ENCODE results near the gene SLC22A8. TPM values are rescaled to one million over a fixed set of nuclear protein-coding genes. Genes with fewer than 3 reads are reported as not detected.

Gene SLC22A8
- total RNA-seq, 1 donor from 2014 or later: not detected

DNA sequence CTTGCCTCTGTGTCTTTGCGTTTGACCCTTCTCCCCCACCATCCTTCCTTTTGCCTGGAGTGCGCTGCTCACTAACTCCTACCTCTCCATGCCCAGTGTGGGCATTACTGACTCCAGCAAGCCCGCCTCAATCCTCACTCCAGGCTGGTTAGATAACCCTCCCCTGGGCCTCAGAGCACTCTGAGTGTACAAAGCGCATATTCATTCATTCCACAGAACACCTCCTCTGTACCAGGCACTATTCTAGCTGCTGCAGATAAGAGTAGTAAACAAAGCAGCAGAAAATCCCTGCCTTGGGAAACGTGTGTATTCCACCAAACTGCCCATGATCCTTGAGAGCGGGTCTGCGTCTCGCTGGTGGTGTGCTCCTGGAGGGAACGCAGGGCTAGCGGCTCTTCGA is 3.2 kb downstream of the SLC22A8 start:
- no peak overlapping the region for H3K4me3 Mint-ChIP-seq
- H3K9me3 Mint-ChIP-seq: no peaks in the 10 kb centered on the region
- no peak overlapping the region for H3K27ac Mint-ChIP-seq
- no peak for DNase-seq
- no peaks in the 10 kb centered on the region for H3K4me1 Mint-ChIP-seq
- intact Hi-C loops (cut with micrococcal nuclease): no loop called here
- H3K36me3 Mint-ChIP-seq (ENCODE audit: low read depth): no peaks in the 10 kb centered on the region
- H3K27me3 Mint-ChIP-seq: no peaks in the 10 kb centered on the region

DNA sequence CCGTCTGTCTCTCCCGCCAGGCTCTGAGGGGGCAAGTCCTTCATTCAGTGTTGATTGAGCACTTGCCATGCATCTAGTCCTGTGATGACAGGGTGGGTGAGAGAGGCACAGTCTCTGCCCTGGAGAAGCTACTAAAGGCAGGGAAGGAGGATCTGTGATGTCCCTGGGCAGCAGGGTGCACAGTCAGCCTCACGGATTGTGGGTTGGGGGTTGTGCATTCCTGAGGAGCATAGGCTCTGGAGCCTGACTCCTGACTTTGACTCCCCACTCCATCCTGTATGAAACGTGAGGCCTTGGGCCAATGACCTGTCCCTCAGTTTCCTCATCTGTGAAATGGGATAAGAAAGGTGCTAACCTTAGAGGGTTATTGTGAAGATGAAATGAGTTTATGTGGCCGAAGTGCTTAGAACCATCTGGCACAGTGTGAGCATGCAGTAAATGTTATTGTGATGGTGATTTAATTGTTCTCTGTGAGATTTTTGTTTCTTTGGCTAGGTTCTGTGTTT is 4.7 kb downstream of the SLC22A8 start:
- Mint-ChIP-seq H3K4me1 (no peaks in the 10 kb centered on the region), H3K27ac (no peak overlapping the region)
- intact Hi-C loops (cut with micrococcal nuclease): no loop called here

GRCh38 chr11:63007920-63008319 is 7.7 kb downstream of the SLC22A8 start:
- Mint-ChIP-seq H3K27ac (no peak overlapping the region), H3K27me3 (peaks cover 16% of the 10 kb centered on the region), H3K4me1 (no peaks in the 10 kb centered on the region), H3K4me3 (no peak overlapping the region), H3K36me3 (ENCODE audit: low read depth) (no peaks in the 10 kb centered on the region), H3K9me3 (no peaks in the 10 kb centered on the region)
- DNase-seq: no peak
- intact Hi-C loops (cut with micrococcal nuclease): no loop called here

More for the DNA sequence above, 4.7 kb downstream of the SLC22A8 start:
- Mint-ChIP-seq H3K36me3 (ENCODE audit: low read depth) (no peaks in the 10 kb centered on the region), H3K4me3 (no peak overlapping the region), H3K9me3 (no peaks in the 10 kb centered on the region), H3K27me3 (peaks cover 2% of the 10 kb centered on the region)
- DNase-seq: no peak

DNA sequence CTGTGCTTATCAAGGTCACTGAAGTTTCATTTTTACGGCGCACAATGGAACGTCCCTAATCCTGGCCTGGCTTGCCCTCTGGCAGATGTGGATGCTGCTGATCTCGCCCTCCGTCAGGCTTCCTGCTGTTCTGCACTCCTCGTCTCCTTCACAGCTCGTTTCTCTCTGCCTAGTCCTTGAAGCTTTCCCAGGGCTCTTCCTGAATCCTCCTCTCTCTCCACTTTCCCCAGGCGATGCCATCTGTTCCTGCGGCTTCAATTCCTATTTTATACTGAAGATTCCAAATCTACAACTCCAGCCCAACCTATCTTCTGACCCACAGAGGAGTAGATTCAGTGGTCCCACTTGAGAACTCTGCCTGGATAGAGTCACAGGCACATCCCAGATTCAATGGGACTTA is 14.2 kb downstream of the SLC22A8 start:
- Mint-ChIP-seq H3K36me3 (ENCODE audit: low read depth) (no peaks in the 10 kb centered on the region), H3K9me3 (no peaks in the 10 kb centered on the region), H3K4me1 (no peaks in the 10 kb centered on the region), H3K4me3 (no peak overlapping the region), H3K27ac (no peak overlapping the region), H3K27me3 (peaks cover 18% of the 10 kb centered on the region)
- no peak for DNase-seq
- intact Hi-C loops (cut with micrococcal nuclease): no loop called here

DNA sequence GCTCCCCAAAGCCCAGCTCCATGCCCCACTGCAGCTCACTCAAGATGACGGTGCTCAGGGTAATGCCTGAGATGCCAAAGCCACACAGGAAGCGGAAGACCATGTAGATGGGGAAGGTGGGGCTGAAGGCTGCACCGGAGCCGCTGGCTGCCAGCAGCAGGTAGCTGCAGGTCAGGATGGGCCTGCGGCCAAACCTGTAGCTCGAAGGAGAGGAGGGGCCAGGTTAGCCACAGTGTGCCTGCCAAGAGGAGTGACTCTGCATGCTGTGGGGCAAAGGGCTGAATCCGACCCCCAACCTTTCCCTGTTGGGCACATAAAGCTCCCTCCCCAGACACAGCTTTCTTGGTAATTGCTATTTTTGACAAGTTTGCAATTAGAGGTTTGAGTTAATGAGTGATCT is 16.0 kb downstream of the SLC22A8 start:
- H3K4me1 Mint-ChIP-seq: no peaks in the 10 kb centered on the region
- intact Hi-C loops (cut with micrococcal nuclease): no loop called here
- no peaks in the 10 kb centered on the region for H3K36me3 Mint-ChIP-seq (ENCODE audit: low read depth)
- H3K4me3 Mint-ChIP-seq: no peak overlapping the region
- H3K27me3 Mint-ChIP-seq: peaks cover 10% of the 10 kb centered on the region
- no peak overlapping the region for H3K27ac Mint-ChIP-seq
- H3K9me3 Mint-ChIP-seq: no peaks in the 10 kb centered on the region
- no peak for DNase-seq

GRCh38 chr11:62999156-62999555 is 16.5 kb downstream of the SLC22A8 start:
- Mint-ChIP-seq H3K4me3 (no peak overlapping the region), H3K9me3 (no peaks in the 10 kb centered on the region)

DNA sequence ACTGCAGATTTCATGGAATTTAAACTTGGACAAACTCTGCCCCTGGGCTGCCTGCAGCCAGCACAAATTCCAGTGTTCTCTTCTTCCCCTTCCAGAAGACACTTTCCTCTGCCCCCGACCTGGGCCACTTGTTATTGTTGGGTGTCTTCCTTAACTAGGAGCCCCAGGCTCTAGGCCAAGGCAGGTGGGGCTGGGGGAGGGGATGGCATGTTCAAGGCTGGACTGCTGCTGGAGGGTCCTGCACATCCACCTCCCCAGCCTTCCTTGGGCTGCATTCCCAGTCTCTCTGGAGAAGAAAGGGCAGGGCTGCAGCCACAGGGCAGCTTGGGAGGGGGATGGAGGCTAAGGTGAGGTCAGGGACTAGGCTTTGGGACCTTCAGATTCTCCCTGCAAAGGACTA is 19.4 kb downstream of the SLC22A8 start:
- no peak overlapping the region for H3K27ac Mint-ChIP-seq
- no peak for DNase-seq
- H3K9me3 Mint-ChIP-seq: no peaks in the 10 kb centered on the region
- no peaks in the 10 kb centered on the region for H3K27me3 Mint-ChIP-seq
- intact Hi-C loops (cut with micrococcal nuclease): no loop called here
- H3K36me3 Mint-ChIP-seq (ENCODE audit: low read depth): no peaks in the 10 kb centered on the region
- no peaks in the 10 kb centered on the region for H3K4me1 Mint-ChIP-seq
- H3K4me3 Mint-ChIP-seq: no peak overlapping the region

More at GRCh38 chr11:62999156-62999555, 16.5 kb downstream of the SLC22A8 start:
- DNase-seq: no peak
- H3K36me3 Mint-ChIP-seq (ENCODE audit: low read depth): no peaks in the 10 kb centered on the region
- peaks cover 5% of the 10 kb centered on the region for H3K27me3 Mint-ChIP-seq
- no peaks in the 10 kb centered on the region for H3K4me1 Mint-ChIP-seq
- intact Hi-C loops (cut with micrococcal nuclease): no loop called here
- no peak overlapping the region for H3K27ac Mint-ChIP-seq

DNA sequence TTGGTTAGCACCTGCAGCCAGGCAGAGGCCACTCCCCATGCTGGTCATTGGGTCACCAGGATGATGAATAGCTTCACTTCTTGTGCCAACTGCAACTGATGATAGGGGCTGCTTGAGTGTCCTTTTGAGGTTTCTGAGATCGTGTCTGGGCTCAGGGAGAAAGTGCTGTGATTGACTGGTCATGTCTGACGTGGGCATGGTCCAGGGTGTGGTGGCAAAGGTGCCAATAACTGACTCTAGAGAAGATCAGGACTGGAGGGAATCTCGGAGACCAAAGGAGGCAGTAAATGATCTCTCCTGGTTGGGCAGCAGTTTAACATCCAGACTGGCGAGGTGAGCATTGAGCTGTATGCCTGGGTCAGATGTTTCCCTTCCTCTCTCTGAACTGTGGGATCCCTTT is 20.9 kb downstream of the SLC22A8 start:
- Mint-ChIP-seq H3K36me3 (ENCODE audit: low read depth) (no peaks in the 10 kb centered on the region), H3K27me3 (no peaks in the 10 kb centered on the region), H3K4me1 (no peaks in the 10 kb centered on the region), H3K4me3 (no peak overlapping the region), H3K27ac (no peak overlapping the region), H3K9me3 (no peaks in the 10 kb centered on the region)
- intact Hi-C loops (cut with micrococcal nuclease): no loop called here
- no peak for DNase-seq

DNA sequence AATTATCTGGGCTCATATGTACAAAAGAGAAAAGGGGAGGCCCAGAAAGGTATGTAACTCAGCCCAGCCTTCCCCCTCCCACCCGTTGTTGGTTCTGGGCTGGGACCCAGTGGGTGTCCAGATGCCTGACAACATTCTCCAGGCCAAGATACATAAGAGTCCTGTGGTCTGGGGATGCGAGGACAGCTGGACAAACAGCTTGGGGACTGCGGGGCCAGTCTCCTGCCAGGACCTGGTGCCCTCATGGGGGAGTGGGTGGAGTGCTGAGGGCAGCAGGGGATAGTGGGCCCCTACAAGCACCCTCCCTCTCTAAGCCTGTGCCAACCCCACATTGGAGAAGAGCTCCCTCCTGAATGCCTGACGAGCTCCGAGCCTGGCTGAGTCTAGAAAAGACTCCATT is 27.4 kb downstream of the SLC22A8 start:
- H3K9me3 Mint-ChIP-seq: no peaks in the 10 kb centered on the region
- DNase-seq: no peak
- H3K27ac Mint-ChIP-seq: no peak overlapping the region
- H3K4me3 Mint-ChIP-seq: no peak overlapping the region
- peaks cover 6% of the 10 kb centered on the region for H3K27me3 Mint-ChIP-seq
- H3K4me1 Mint-ChIP-seq: no peaks in the 10 kb centered on the region
- intact Hi-C loops (cut with micrococcal nuclease): no loop called here
- no peaks in the 10 kb centered on the region for H3K36me3 Mint-ChIP-seq (ENCODE audit: low read depth)

DNA sequence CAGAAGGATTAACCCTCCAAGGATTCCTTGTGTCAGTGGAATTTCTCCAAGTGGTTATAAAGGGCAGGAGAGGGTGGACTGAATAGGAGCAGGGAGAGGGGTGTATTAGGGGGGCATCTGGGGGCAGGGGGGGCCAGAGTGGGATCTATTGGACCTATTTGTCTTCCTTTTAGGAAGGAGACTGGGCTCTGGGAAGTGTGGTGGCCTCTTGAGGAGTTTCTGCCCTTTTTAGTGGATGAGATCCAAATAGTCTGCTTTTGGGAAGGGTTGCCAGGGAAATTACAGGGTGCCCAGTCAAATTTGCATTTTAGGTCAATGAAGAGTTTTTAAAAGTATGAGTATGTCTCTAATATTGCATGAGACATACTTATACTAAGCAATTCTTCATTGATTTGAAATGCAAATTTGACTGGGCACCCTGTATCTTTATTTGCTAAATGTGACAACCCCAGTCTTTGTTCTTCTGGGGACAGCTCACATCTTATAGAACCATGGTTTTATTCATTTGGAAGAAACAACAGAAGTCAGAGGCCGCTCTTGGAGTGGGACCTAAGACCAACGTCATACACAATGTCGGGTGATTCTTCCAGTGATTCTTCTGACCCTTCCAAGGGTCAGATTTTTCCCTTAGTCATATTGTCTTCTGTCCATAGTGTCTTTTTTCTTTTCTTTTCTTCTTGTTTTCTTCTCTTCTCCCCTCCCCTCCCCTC is 30.4 kb downstream of the SLC22A8 start:
- no peak overlapping the region for H3K4me3 Mint-ChIP-seq
- H3K27ac Mint-ChIP-seq: no peak overlapping the region
- H3K36me3 Mint-ChIP-seq (ENCODE audit: low read depth): no peaks in the 10 kb centered on the region
- no peaks in the 10 kb centered on the region for H3K4me1 Mint-ChIP-seq
- intact Hi-C loops (cut with micrococcal nuclease): no loop called here
- DNase-seq: no peak
- peaks cover 6% of the 10 kb centered on the region for H3K27me3 Mint-ChIP-seq
- no peaks in the 10 kb centered on the region for H3K9me3 Mint-ChIP-seq

DNA sequence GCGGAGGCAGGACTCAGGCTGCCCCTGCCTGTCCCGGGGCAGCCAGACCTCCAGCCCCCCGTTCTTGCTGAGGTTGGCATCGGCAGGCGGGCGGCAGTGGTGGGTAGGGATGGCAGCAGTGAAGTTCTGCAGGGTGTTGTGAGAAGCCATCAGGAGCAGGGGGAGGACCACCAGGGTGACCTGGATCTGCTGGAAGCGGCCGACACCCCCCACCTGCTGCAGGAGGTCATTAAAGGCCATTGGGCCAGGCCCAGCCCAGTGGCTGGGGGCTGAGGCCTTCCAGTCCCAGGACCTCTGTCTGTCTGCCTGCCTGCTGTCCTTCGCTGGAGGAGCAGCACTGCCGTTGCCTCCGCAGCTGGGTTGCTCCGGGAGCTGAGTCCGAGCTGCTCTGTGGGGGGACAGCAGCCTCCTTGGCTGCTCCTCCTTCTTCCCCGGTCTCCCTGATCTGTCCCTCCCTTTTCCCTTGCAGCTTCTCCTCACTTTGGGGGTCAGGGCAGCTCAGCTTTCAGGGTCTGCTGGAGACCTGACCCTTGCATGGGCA is 31.1 kb downstream of the SLC22A8 start, which contains the start of gene SLC22A6:
Gene SLC22A6, minus strand, starts transcription at position 517 of the 541 bp plus-strand sequence. Its CDS starts 277 bp downstream, at position 240.
- Mint-ChIP-seq H3K4me1 (no peaks in the 10 kb centered on the region), H3K27me3 (peaks cover 6% of the 10 kb centered on the region), H3K27ac (no peak within 1 kb of the TSS), H3K4me3 (no peak within 1 kb of the TSS), H3K9me3 (no peaks in the 10 kb centered on the region), H3K36me3 (ENCODE audit: low read depth) (no peaks in the 10 kb centered on the region)
- no peak for DNase-seq
- intact Hi-C loops (cut with micrococcal nuclease): no loop called here

DNA sequence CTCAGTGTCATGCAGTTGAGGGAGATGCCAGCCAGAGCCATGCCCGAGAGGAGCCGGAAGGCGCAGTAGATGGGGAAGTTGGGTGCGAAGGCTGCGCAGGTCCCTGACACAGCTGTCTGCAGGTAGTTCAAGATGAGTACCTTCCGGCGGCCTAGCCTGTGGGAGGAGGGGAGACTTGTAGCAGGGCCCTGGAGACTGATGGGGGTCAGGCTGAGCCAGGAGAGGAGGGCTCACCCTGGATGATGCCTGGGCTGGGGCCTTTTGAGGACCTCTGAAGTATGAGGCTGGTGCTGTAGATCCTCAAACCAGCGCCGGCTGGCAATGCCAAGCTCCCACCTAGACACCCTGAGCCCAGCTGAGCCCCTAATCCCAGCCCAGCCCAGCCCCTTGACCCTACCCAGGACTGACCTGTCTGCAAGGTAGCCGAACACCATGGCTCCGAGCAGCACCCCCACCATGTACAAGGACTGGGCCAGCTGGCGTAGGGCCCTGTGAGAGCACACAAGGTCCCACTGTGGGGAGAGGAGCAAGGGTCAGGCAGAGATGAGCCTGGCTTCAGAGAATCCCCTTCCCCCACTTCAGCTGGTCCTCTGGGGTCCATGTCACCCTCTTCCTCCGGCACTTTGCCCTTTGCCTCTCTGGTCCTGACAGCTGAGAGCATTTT is 32.0 kb downstream of the SLC22A8 start:
- no peak for DNase-seq
- Mint-ChIP-seq H3K27ac (no peak overlapping the region), H3K4me3 (no peak overlapping the region), H3K4me1 (no peaks in the 10 kb centered on the region), H3K36me3 (ENCODE audit: low read depth) (no peaks in the 10 kb centered on the region), H3K9me3 (no peaks in the 10 kb centered on the region), H3K27me3 (peaks cover 6% of the 10 kb centered on the region)
- intact Hi-C loops (cut with micrococcal nuclease): no loop called here

- Mint-ChIP-seq H3K27ac (no peak overlapping the region), H3K4me1 (no peaks in the 10 kb centered on the region), H3K9me3 (no peaks in the 10 kb centered on the region), H3K36me3 (ENCODE audit: low read depth) (no peaks in the 10 kb centered on the region), H3K27me3 (peaks cover 6% of the 10 kb centered on the region), H3K4me3 (no peak overlapping the region)
- DNase-seq: no peak
- intact Hi-C loops (cut with micrococcal nuclease): no loop called here
These were observed 33.9 kb downstream of the SLC22A8 start for GRCh38 chr11:62981743-62982142.

DNA sequence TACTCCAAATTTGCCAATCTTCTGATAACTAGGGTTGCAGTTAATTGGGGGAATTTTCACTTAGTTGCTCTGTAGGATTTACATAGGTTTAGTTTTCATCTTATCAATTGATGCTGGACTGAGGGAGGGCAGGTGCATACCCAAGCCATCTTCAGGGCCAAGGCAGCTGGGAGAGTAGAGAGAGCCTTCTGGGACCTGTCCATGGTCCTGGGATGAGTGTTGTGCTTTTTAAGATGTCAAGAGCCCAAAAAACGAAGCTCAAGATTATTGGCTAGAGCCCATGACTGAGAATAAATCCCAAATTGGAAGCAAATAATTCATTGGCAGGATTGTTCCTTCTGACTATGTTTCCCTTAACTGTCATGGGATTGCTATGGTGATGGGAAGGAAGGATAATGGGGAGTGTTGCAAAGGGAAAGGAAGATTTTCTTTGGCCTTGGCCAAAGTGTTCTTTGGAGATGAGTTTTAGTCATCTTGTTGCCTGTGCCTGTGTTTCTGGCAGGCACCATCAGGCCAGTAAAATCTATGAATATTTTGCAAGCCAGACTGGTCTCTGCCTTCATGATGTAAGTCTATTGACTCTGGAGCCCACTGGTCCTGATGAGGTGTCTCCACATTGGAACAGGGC is 35.4 kb downstream of the SLC22A8 start:
- H3K27ac Mint-ChIP-seq: no peak overlapping the region
- H3K9me3 Mint-ChIP-seq: no peaks in the 10 kb centered on the region
- no peak overlapping the region for H3K4me3 Mint-ChIP-seq
- no peak for DNase-seq
- intact Hi-C loops (cut with micrococcal nuclease): no loop called here
- H3K27me3 Mint-ChIP-seq: peaks cover 2% of the 10 kb centered on the region
- no peaks in the 10 kb centered on the region for H3K36me3 Mint-ChIP-seq (ENCODE audit: low read depth)
- no peaks in the 10 kb centered on the region for H3K4me1 Mint-ChIP-seq
